DOHH2 (cell line): ENCODE measurements around the gene LYPD6.

Experiments used
- H3F3A ChIP-seq: fragments of 200-600 bp; sonication (generic), shearing (Covaris generic); 2 replicates; pipeline ENCODE4 v1.6.0; 2016; ENCODE audit warnings: antibody characterized with exemption, mild to moderate bottlenecking; ENCODE audit not compliant: control insufficient read depth, insufficient read depth
- H3K27ac ChIP-seq: fragments of 200-600 bp; sonication (generic); 2 replicates; pipeline ENCODE4 v1.5.1; 2014; ENCODE audit warnings: low read depth, mild to moderate bottlenecking, low read length, moderate library complexity
- H3K27me3 ChIP-seq: fragments of 200-600 bp; sonication (generic); 2 replicates; pipeline ENCODE4 v1.6.1; 2014; ENCODE audit warnings: mild to moderate bottlenecking, low read length, mixed read lengths; ENCODE audit not compliant: control insufficient read depth
- H3K36me3 ChIP-seq: fragments of 200-600 bp; sonication (generic); 2 replicates; pipeline ENCODE4 v1.6.1; 2014; ENCODE audit warnings: mild to moderate bottlenecking, low read length, moderate library complexity, mixed read lengths; ENCODE audit not compliant: control insufficient read depth
- H3K4me1 ChIP-seq: fragments of 200-600 bp; sonication (generic); 2 replicates; pipeline ENCODE4 v1.6.1; 2014; ENCODE audit warnings: mild to moderate bottlenecking, low read length, mixed read lengths; ENCODE audit not compliant: control insufficient read depth
- H3K4me2 ChIP-seq: fragments of 200-600 bp; sonication (generic); 2 replicates; pipeline ENCODE4 v1.6.0; 2014; ENCODE audit warnings: mild to moderate bottlenecking, low read length, moderate library complexity
- H3K4me3 ChIP-seq: fragments of 200-600 bp; sonication (generic); 2 replicates; pipeline ENCODE4 v1.5.1; 2014; ENCODE audit warnings: mild to moderate bottlenecking, low read length, mixed read lengths
- H3K79me2 ChIP-seq: fragments of 200-600 bp; sonication (generic); 2 replicates; pipeline ENCODE4 v1.6.1; 2014; ENCODE audit warnings: mild to moderate bottlenecking, low read length, mixed read lengths; ENCODE audit not compliant: control insufficient read depth
- H3K9me2 ChIP-seq: fragments of 200-600 bp; sonication (generic); replicated peaks from 2 replicates; pipeline ENCODE4 v1.6.1; 2014; ENCODE audit warnings: mild to moderate bottlenecking, low read length, mixed read lengths; ENCODE audit not compliant: control insufficient read depth
- H3K9me3 ChIP-seq: fragments of 200-600 bp; sonication (generic); 2 replicates; pipeline ENCODE4 v1.6.1; 2014; ENCODE audit warnings: antibody characterized with exemption, low read length, mixed read lengths; ENCODE audit not compliant: control insufficient read depth, insufficient read depth
- H4K20me1 ChIP-seq: fragments of 200-600 bp; sonication (generic); 2 replicates; pipeline ENCODE4 v1.6.0; 2014; ENCODE audit warnings: low read depth, mild to moderate bottlenecking, antibody characterized with exemption, low read length, moderate library complexity; ENCODE audit not compliant: control insufficient read depth, insufficient read depth
- CTCF ChIP-seq: fragments of 200-600 bp; sonication (generic); IDR thresholded peaks from one replicate; pipeline ENCODE4 v1.5.1; 2014; ENCODE audit warnings: antibody characterized with exemption, mild to moderate bottlenecking, low read depth, low read length; ENCODE audit not compliant: poor library complexity, severe bottlenecking
- EZH2phosphoT487 ChIP-seq: fragments of 200-600 bp; sonication (generic); IDR thresholded peaks from 2 replicates; pipeline ENCODE4 v1.6.1; 2017; ENCODE audit warnings: borderline replicate concordance, mild to moderate bottlenecking, antibody characterized with exemption, low read length, moderate library complexity, mixed read lengths

LYPD6 gene

GRCh38 chr2:149365931-149366583 is 35.7 kb downstream of the LYPD6 start:
- H3K36me3 ChIP-seq, result no peaks in the 10 kb centered on the region
- H3K27me3 ChIP-seq, result no peaks in the 10 kb centered on the region; the same call in 1 of the 2 replicates
- H3K27ac ChIP-seq, result no peak overlapping the region
- no peak overlapping the region for H3K4me2 ChIP-seq
- H3K79me2 ChIP-seq, result no peaks in the 10 kb centered on the region
- H3K9me2 ChIP-seq, result no peaks in the 10 kb centered on the region
- no peak overlapping the region for H3K4me3 ChIP-seq
- H3F3A ChIP-seq, result no peaks in the 10 kb centered on the region
- no peaks in the 10 kb centered on the region for H3K9me3 ChIP-seq
- no peak for TF ChIP-seq CTCF
- peaks cover 10% of the 10 kb centered on the region for H3K4me1 ChIP-seq
- H4K20me1 ChIP-seq, result no peaks in the 10 kb centered on the region

- no peak overlapping the region for H3K4me3 ChIP-seq
- no peak overlapping the region for H3K4me2 ChIP-seq
- H3K79me2 ChIP-seq, result no peaks in the 10 kb centered on the region
- H3K4me1 ChIP-seq, result peaks cover 10% of the 10 kb centered on the region
- H3K9me2 ChIP-seq, result no peaks in the 10 kb centered on the region
- no peaks in the 10 kb centered on the region for H3F3A ChIP-seq
- peaks cover 4% of the 10 kb centered on the region; the same call in 1 of the 2 replicates for H3K27me3 ChIP-seq
- H3K27ac ChIP-seq, result no peak overlapping the region
- H4K20me1 ChIP-seq, result no peaks in the 10 kb centered on the region
- TF ChIP-seq CTCF (no peak), EZH2phosphoT487 (no peak)
- no peaks in the 10 kb centered on the region for H3K9me3 ChIP-seq
- no peaks in the 10 kb centered on the region for H3K36me3 ChIP-seq
These were observed 39.8 kb downstream of the LYPD6 start for GRCh38 chr2:149370061-149370775.

GRCh38 chr2:149371476-149371875 is 41.1 kb downstream of the LYPD6 start:
- Histone ChIP-seq H4K20me1 (no peaks in the 10 kb centered on the region), H3F3A (no peaks in the 10 kb centered on the region), H3K4me2 (no peak overlapping the region), H3K4me1 (peaks cover 6% of the 10 kb centered on the region), H3K79me2 (no peaks in the 10 kb centered on the region), H3K36me3 (no peaks in the 10 kb centered on the region), H3K27me3 (peaks cover 4% of the 10 kb centered on the region; the same call in 1 of the 2 replicates), H3K27ac (no peak overlapping the region), H3K9me3 (no peaks in the 10 kb centered on the region), H3K4me3 (no peak overlapping the region), H3K9me2 (no peaks in the 10 kb centered on the region)
- TF ChIP-seq EZH2phosphoT487 (no peak), CTCF (no peak)
